ENCODE data around the gene PITRM1. TPM values are rescaled to one million over a fixed set of nuclear protein-coding genes. Genes with fewer than 3 reads are reported as not detected.

PITRM1 gene
- total RNA-seq, 1 experiment from 2014 or later, result 40.7 TPM

DNA sequence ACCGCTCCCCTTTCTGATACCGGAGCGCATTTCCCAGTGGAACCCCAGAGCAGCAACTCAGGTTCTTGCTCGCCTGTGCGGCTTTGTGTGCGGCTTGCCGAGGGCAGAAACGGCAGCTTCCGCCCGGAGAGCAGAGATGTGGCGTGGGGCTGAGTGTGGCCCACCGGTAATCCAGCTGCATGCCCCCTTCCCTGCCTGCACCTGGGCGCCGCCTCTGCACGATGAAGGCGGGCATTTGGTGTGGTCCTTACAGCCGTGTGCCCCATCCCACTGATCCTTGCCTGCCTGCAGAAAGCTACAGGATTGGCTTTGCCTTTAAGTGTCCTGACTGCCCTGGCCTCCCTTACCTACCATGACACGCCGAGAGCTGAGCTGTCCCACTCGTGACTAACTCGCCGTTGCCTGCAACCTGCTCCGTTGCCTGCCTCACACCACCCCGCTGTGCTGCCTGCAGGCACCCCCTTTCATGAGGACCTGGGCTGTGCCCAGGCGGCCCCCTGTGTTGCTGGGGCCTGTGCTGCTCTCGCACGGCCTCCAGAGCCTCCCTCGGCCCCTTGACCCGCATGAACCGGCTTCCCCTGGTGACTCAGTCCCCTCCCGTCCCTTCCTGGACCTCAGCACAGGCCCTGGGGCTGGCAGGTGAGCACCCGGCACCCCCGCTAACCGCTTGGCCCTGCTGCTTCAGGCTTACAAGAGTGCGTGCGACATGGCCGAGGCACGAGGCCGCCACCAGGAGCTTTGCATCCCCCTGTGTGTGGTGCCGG, 48.0 kb downstream of the PITRM1 start (continued):
- TF ChIP-seq, protein P1, sequence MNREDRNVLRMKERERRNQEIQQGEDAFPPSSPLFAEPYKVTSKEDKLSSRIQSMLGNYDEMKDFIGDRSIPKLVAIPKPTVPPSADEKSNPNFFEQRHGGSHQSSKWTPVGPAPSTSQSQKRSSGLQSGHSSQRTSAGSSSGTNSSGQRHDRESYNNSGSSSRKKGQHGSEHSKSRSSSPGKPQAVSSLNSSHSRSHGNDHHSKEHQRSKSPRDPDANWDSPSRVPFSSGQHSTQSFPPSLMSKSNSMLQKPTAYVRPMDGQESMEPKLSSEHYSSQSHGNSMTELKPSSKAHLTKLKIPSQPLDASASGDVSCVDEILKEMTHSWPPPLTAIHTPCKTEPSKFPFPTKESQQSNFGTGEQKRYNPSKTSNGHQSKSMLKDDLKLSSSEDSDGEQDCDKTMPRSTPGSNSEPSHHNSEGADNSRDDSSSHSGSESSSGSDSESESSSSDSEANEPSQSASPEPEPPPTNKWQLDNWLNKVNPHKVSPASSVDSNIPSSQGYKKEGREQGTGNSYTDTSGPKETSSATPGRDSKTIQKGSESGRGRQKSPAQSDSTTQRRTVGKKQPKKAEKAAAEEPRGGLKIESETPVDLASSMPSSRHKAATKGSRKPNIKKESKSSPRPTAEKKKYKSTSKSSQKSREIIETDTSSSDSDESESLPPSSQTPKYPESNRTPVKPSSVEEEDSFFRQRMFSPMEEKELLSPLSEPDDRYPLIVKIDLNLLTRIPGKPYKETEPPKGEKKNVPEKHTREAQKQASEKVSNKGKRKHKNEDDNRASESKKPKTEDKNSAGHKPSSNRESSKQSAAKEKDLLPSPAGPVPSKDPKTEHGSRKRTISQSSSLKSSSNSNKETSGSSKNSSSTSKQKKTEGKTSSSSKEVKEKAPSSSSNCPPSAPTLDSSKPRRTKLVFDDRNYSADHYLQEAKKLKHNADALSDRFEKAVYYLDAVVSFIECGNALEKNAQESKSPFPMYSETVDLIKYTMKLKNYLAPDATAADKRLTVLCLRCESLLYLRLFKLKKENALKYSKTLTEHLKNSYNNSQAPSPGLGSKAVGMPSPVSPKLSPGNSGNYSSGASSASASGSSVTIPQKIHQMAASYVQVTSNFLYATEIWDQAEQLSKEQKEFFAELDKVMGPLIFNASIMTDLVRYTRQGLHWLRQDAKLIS (CRISPR knock-in tag; IDR thresholded peaks at IDR 0.05; ENCODE audit: borderline replicate concordance), result no peak

DNA sequence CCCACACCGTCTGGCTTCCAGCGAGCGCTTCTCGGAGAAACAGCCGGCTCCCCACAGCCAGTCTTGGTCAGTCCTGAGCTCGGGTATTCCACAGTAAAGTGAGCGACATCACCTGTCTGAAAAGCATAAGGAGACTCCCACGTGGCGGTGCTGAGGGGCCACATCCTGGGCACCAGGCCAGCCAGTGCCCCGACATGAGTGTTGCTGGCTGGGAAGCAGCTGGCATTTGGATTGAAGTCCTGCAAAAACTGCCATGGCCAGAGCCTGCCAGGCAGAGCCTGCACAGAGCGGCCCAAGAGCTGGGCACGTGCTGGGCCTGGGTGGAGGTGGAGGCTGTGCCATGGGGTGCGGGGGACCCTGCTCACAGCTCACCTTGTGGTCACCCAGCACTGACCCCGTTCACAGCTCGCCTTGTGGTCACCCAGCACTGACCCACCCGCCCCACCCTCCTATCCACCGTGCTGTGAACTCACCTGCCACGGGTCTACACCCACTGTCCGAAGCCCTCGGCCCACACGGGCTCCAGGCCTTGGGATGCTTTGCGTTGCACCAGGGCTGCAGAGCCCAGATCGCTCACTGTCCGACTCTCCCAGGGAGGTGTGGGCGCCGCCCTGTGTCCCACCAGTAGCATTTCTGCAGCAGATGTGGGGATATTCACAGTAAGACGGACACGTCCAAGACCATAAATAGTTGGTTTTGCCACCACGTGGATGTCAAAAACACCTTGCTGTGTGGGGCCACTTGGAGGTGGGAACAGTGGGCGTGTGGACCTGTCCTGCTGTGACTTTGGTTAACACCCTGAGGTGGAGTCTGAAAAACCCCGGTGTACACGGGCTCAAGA, 48.8 kb downstream of the PITRM1 start:
- H3K9me3 Mint-ChIP-seq, result no peaks in the 10 kb centered on the region
- DNase-seq (ENCODE audit: low spot score) (no peak), ATAC-seq (no peak)
- no peaks in the 10 kb centered on the region for H3K27me3 Mint-ChIP-seq (ENCODE audit: low read depth)
- CTCF ChIA-PET, result no interaction called here
- H3K4me1 Mint-ChIP-seq, result no peaks in the 10 kb centered on the region
- H3K27ac Mint-ChIP-seq, result no peak overlapping the region
- no peak overlapping the region for H3K4me3 Mint-ChIP-seq
- H3K36me3 Mint-ChIP-seq, result peaks cover 58% of the 10 kb centered on the region
- POLR2A ChIA-PET, result no interaction called here
- TF ChIP-seq, protein P2, sequence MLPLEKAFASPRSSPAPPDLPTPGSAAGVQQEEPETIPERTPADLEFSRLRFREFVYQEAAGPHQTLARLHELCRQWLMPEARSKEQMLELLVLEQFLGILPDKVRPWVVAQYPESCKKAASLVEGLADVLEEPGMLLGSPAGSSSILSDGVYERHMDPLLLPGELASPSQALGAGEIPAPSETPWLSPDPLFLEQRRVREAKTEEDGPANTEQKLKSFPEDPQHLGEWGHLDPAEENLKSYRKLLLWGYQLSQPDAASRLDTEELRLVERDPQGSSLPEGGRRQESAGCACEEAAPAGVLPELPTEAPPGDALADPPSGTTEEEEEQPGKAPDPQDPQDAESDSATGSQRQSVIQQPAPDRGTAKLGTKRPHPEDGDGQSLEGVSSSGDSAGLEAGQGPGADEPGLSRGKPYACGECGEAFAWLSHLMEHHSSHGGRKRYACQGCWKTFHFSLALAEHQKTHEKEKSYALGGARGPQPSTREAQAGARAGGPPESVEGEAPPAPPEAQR (CRISPR knock-in tag; IDR thresholded peaks at IDR 0.05), result no peak
- TF ChIP-seq, protein P3, sequence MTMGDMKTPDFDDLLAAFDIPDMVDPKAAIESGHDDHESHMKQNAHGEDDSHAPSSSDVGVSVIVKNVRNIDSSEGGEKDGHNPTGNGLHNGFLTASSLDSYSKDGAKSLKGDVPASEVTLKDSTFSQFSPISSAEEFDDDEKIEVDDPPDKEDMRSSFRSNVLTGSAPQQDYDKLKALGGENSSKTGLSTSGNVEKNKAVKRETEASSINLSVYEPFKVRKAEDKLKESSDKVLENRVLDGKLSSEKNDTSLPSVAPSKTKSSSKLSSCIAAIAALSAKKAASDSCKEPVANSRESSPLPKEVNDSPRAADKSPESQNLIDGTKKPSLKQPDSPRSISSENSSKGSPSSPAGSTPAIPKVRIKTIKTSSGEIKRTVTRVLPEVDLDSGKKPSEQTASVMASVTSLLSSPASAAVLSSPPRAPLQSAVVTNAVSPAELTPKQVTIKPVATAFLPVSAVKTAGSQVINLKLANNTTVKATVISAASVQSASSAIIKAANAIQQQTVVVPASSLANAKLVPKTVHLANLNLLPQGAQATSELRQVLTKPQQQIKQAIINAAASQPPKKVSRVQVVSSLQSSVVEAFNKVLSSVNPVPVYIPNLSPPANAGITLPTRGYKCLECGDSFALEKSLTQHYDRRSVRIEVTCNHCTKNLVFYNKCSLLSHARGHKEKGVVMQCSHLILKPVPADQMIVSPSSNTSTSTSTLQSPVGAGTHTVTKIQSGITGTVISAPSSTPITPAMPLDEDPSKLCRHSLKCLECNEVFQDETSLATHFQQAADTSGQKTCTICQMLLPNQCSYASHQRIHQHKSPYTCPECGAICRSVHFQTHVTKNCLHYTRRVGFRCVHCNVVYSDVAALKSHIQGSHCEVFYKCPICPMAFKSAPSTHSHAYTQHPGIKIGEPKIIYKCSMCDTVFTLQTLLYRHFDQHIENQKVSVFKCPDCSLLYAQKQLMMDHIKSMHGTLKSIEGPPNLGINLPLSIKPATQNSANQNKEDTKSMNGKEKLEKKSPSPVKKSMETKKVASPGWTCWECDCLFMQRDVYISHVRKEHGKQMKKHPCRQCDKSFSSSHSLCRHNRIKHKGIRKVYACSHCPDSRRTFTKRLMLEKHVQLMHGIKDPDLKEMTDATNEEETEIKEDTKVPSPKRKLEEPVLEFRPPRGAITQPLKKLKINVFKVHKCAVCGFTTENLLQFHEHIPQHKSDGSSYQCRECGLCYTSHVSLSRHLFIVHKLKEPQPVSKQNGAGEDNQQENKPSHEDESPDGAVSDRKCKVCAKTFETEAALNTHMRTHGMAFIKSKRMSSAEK (CRISPR knock-in tag; IDR thresholded peaks at IDR 0.05; ENCODE audit: borderline replicate concordance), result no peak
- TF ChIP-seq, protein P4, sequence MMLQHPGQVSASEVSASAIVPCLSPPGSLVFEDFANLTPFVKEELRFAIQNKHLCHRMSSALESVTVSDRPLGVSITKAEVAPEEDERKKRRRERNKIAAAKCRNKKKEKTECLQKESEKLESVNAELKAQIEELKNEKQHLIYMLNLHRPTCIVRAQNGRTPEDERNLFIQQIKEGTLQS (CRISPR knock-in tag; conservative IDR thresholded peaks at IDR 0.05), result no peak
- TF ChIP-seq ZBTB21 (CRISPR knock-in tag; IDR thresholded peaks at IDR 0.05; ENCODE audit: borderline replicate concordance) (no peak), FOXJ3 (CRISPR knock-in tag; IDR thresholded peaks at IDR 0.05; ENCODE audit: borderline replicate concordance) (no peak), MXD4 (CRISPR knock-in tag; IDR thresholded peaks at IDR 0.05; ENCODE audit: borderline replicate concordance) (no peak), CBFB (CRISPR knock-in tag; IDR thresholded peaks at IDR 0.05; ENCODE audit: low read depth) (no peak), MYBL2 (CRISPR knock-in tag; IDR thresholded peaks at IDR 0.05) (no peak), IRF2 (CRISPR knock-in tag; IDR thresholded peaks at IDR 0.05; ENCODE audit: borderline replicate concordance, low read depth) (no peak), ATF1 (CRISPR knock-in tag; IDR thresholded peaks at IDR 0.05) (no peak)
- TF ChIP-seq, protein P5, sequence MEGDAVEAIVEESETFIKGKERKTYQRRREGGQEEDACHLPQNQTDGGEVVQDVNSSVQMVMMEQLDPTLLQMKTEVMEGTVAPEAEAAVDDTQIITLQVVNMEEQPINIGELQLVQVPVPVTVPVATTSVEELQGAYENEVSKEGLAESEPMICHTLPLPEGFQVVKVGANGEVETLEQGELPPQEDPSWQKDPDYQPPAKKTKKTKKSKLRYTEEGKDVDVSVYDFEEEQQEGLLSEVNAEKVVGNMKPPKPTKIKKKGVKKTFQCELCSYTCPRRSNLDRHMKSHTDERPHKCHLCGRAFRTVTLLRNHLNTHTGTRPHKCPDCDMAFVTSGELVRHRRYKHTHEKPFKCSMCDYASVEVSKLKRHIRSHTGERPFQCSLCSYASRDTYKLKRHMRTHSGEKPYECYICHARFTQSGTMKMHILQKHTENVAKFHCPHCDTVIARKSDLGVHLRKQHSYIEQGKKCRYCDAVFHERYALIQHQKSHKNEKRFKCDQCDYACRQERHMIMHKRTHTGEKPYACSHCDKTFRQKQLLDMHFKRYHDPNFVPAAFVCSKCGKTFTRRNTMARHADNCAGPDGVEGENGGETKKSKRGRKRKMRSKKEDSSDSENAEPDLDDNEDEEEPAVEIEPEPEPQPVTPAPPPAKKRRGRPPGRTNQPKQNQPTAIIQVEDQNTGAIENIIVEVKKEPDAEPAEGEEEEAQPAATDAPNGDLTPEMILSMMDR (IDR thresholded peaks at IDR 0.05), result no peak
- TF ChIP-seq, protein P6, sequence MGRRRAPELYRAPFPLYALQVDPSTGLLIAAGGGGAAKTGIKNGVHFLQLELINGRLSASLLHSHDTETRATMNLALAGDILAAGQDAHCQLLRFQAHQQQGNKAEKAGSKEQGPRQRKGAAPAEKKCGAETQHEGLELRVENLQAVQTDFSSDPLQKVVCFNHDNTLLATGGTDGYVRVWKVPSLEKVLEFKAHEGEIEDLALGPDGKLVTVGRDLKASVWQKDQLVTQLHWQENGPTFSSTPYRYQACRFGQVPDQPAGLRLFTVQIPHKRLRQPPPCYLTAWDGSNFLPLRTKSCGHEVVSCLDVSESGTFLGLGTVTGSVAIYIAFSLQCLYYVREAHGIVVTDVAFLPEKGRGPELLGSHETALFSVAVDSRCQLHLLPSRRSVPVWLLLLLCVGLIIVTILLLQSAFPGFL (CRISPR knock-in tag; IDR thresholded peaks at IDR 0.05; ENCODE audit: borderline replicate concordance), result no peak
- TF ChIP-seq, protein P1 (CRISPR knock-in tag; IDR thresholded peaks at IDR 0.05; ENCODE audit: borderline replicate concordance), result no peak
